PC-3 (cell line): ENCODE data around the gene KREMEN2. TPM values are rescaled to one million over a fixed set of nuclear protein-coding genes. Genes with fewer than 3 reads are reported as not detected.

Experiments used
- ATAC-seq: fragments of 200-7000 bp; cut with Tn5 transposase; 2 replicates; pipeline ENCODE4 v1.9.1; 2020; ENCODE audit warnings: mild to moderate bottlenecking, moderate library complexity
- BruUV-seq: library from RNA; stranded (reverse); fragments of 400-500 nt; replicated peaks from 2 replicates; lab custom pipeline; 2021; lab: Mats Ljungman, UMichigan
- CTCF ChIA-PET: fragments of 300-600 bp; sonication (Branson Sonifier 250); formaldehyde crosslinking; loops from one replicate; lab custom pipeline; 2022; ENCODE audit warnings: antibody characterized with exemption; lab: Charles Lee
- POLR2A ChIA-PET: fragments of 300-600 bp; sonication (Branson Sonifier 250); formaldehyde crosslinking; loops from one replicate; lab custom pipeline; 2022; ENCODE audit warnings: antibody characterized with exemption; ENCODE audit not compliant: unreplicated experiment; lab: Charles Lee
- DNase-seq: peaks from one replicate; pipeline ENCODE4 v3.0.0-alpha.2; 2015
- H2AFZ ChIP-seq: fragments of 300-600 bp; sonication (generic); 2 replicates; pipeline ENCODE4 v1.6.0; 2016; ENCODE audit warnings: antibody characterized with exemption, low read length
- H3F3A ChIP-seq: fragments of 300-600 bp; sonication (generic); one replicate; pipeline ENCODE4 v1.6.0; 2017; ENCODE audit warnings: antibody characterized with exemption, low read length, control low read depth, mild to moderate bottlenecking; ENCODE audit not compliant: unreplicated experiment
- H3K27ac ChIP-seq: fragments of 300-600 bp; sonication (generic); 2 replicates; pipeline ENCODE4 v1.5.1; 2016; ENCODE audit warnings: mild to moderate bottlenecking, low read length
- H3K27me3 ChIP-seq: fragments of 300-600 bp; sonication (generic); 2 replicates; pipeline ENCODE4 v1.6.1; 2016; ENCODE audit warnings: low read length, mixed read lengths
- H3K36me3 ChIP-seq: fragments of 300-600 bp; sonication (generic); 2 replicates; pipeline ENCODE4 v1.6.1; 2016; ENCODE audit warnings: low read depth, mixed run types, low read length, mixed read lengths
- H3K4me1 ChIP-seq: fragments of 300-600 bp; sonication (generic); 2 replicates; pipeline ENCODE4 v1.5.1; 2016; ENCODE audit warnings: low read length; ENCODE audit not compliant: insufficient read depth
- H3K4me2 ChIP-seq: fragments of 300-600 bp; sonication (generic); 2 replicates; pipeline ENCODE4 v1.6.0; 2016; ENCODE audit warnings: low read length
- H3K4me3 ChIP-seq: fragments of 300-600 bp; sonication (generic); 2 replicates; pipeline ENCODE4 v1.5.1; 2016; ENCODE audit warnings: mild to moderate bottlenecking, low read length, mixed read lengths
- H3K79me2 ChIP-seq: fragments of 300-600 bp; sonication (generic); 2 replicates; pipeline ENCODE4 v1.6.1; 2017; ENCODE audit warnings: low read length, mixed read lengths
- H3K9ac ChIP-seq: fragments of 300-600 bp; sonication (generic); 2 replicates; pipeline ENCODE4 v1.6.0; 2016; ENCODE audit warnings: mild to moderate bottlenecking, low read length
- H3K9me2 ChIP-seq: fragments of 300-600 bp; sonication (generic); replicated peaks from 2 replicates; pipeline ENCODE4 v1.6.1; 2016; ENCODE audit warnings: mixed run types, low read length, mixed read lengths
- H3K9me3 ChIP-seq: fragments of 300-600 bp; sonication (generic); 2 replicates; pipeline ENCODE4 v1.6.1; 2016; ENCODE audit warnings: low read length, mixed read lengths
- H4K20me1 ChIP-seq: fragments of 300-600 bp; sonication (generic); 2 replicates; pipeline ENCODE4 v1.6.1; 2016; ENCODE audit warnings: low read length, mixed read lengths
- CTCF ChIP-seq: fragments of 300-600 bp; sonication (generic); conservative IDR thresholded peaks from 2 replicates; pipeline ENCODE4 v1.5.1; 2017; ENCODE audit warnings: antibody characterized with exemption, low read depth, mild to moderate bottlenecking, low read length
- EZH2 ChIP-seq: fragments of 300-600 bp; sonication (generic); IDR thresholded peaks from one replicate; pipeline ENCODE4 v1.6.1; 2017; ENCODE audit warnings: antibody characterized with exemption, mild to moderate bottlenecking, low read length; ENCODE audit not compliant: unreplicated experiment
- EZH2phosphoT487 ChIP-seq: fragments of 300-600 bp; sonication (generic); IDR thresholded peaks from 2 replicates; pipeline ENCODE4 v1.6.1; 2018; ENCODE audit warnings: mild to moderate bottlenecking, antibody characterized with exemption, low read length, borderline replicate concordance
- intact Hi-C: fragments of 100-400 bp; cut with micrococcal nuclease; formaldehyde crosslinking; loops from 2 replicates; pipeline ENCODE4 v1.9.0; 2023
- total RNA-seq: library from RNA; depleted of rRNA; stranded (reverse); fragments of >200 nt; gene quantifications from 2 replicates; pipeline ENCODE4 v1.2.3, GENCODE V29; 2014

The KREMEN2 gene
- total RNA-seq, 1 experiment from 2014 or later, result 3.6 TPM

GRCh38 chr16:2967721-2968161 is 3.7 kb downstream of the KREMEN2 start:
- Histone ChIP-seq H3K36me3 (no peaks in the 10 kb centered on the region), H2AFZ (no peak overlapping the region), H3K9ac (no peak overlapping the region), H3K27me3 (no peaks in the 10 kb centered on the region), H3K4me3 (no peak overlapping the region), H3K79me2 (peaks cover 10% of the 10 kb centered on the region; the same call in 1 of the 2 replicates), H3K4me1 (peaks cover 22% of the 10 kb centered on the region; the same call in 1 of the 2 replicates), H3F3A (no peaks in the 10 kb centered on the region), H4K20me1 (peaks cover 12% of the 10 kb centered on the region), H3K27ac (no peak overlapping the region), H3K9me2 (no peaks in the 10 kb centered on the region), H3K9me3 (no peaks in the 10 kb centered on the region), H3K4me2 (no peak overlapping the region)
- TF ChIP-seq CTCF (no peak), EZH2 (no peak), EZH2phosphoT487 (no peak)
- CTCF ChIA-PET, result no interaction called here
- ATAC-seq, result no peak
- intact Hi-C loops, result loop anchor here (10.0 kb wide), 1 partner anchor 63 kb away; no protein-coding TSS in a partner anchor
- POLR2A ChIA-PET, result no interaction called here
- DNase-seq, result no peak
- BruUV-seq, result no TSS peak

- H3K9ac ChIP-seq, result no peak overlapping the region
- H4K20me1 ChIP-seq, result peaks cover 12% of the 10 kb centered on the region
- H3K4me3 ChIP-seq, result peak overlapping the region; percentile 85
- H3K4me1 ChIP-seq, result peaks cover 22% of the 10 kb centered on the region; the same call in 1 of the 2 replicates
- no TSS peak for BruUV-seq
- no peaks in the 10 kb centered on the region for H3F3A ChIP-seq
- H3K27ac ChIP-seq, result no peak overlapping the region
- H3K9me2 ChIP-seq, result no peaks in the 10 kb centered on the region
- CTCF ChIA-PET, result no interaction called here
- ATAC-seq (no peak), DNase-seq (no peak)
- POLR2A ChIA-PET, result no interaction called here
- H3K27me3 ChIP-seq, result no peaks in the 10 kb centered on the region
- no peaks in the 10 kb centered on the region for H3K36me3 ChIP-seq
- intact Hi-C loops, result loop anchor here (10.0 kb wide), 1 partner anchor 64 kb away; no protein-coding TSS in a partner anchor
- H3K9me3 ChIP-seq, result no peaks in the 10 kb centered on the region
- 0 out of 2 replicates have a peak overlapping the region, but pooled peaks have one; percentile 50 for H2AFZ ChIP-seq
- H3K79me2 ChIP-seq, result peaks cover 10% of the 10 kb centered on the region; the same call in 1 of the 2 replicates
- TF ChIP-seq EZH2 (no peak), EZH2phosphoT487 (no peak), CTCF (no peak)
- peak overlapping the region; percentile 90 for H3K4me2 ChIP-seq
Measured at GRCh38 chr16:2968368-2968737, 4.3 kb downstream of the KREMEN2 start.
